SK-N-SH treated with all-trans-retinoic acid at 6 μM for 48 hours (cell line): Measurements from ENCODE around the gene C1QTNF9B.

Experiments used
- ARNTL ChIP-seq: fragments of 450-650 bp; formaldehyde crosslinking; IDR thresholded peaks from 2 replicates; pipeline ENCODE4 v1.5.0; 2020; ENCODE audit warnings: low read depth, mild to moderate bottlenecking, moderate library complexity, borderline replicate concordance
- CREB5 ChIP-seq: fragments of 250-450 bp; sonication (Bioruptor Pico); IDR thresholded peaks from 2 replicates; pipeline ENCODE4 v1.5.1; 2020; ENCODE audit warnings: low read depth, mild to moderate bottlenecking, moderate library complexity
- CSDC2 ChIP-seq: fragments of 250-450 bp; sonication (Bioruptor Pico); IDR thresholded peaks from 2 replicates; pipeline ENCODE4 v1.5.0; 2020; ENCODE audit warnings: mild to moderate bottlenecking, moderate library complexity
- GLIS3 ChIP-seq: fragments of 250-450 bp; sonication (Bioruptor Pico); IDR thresholded peaks from 2 replicates; pipeline ENCODE4 v1.5.0; 2020; ENCODE audit warnings: mild to moderate bottlenecking, moderate library complexity
- ISL1 ChIP-seq: fragments of 250-450 bp; sonication (Bioruptor Pico); IDR thresholded peaks from 2 replicates; pipeline ENCODE4 v2.1.2; 2022; ENCODE audit warnings: mild to moderate bottlenecking, moderate library complexity
- PATZ1 ChIP-seq: fragments of 250-450 bp; sonication (Bioruptor Pico); IDR thresholded peaks from 2 replicates; pipeline ENCODE4 v1.8.0; 2020; ENCODE audit warnings: mild to moderate bottlenecking, moderate library complexity, borderline replicate concordance
- RARB ChIP-seq: fragments of 250-450 bp; sonication (Bioruptor Pico); IDR thresholded peaks from 2 replicates; pipeline ENCODE4 v1.8.0; 2021; ENCODE audit warnings: mild to moderate bottlenecking, moderate library complexity
- SNAI2 ChIP-seq: fragments of 250-450 bp; sonication (Bioruptor Pico); IDR thresholded peaks from 2 replicates; pipeline ENCODE4 v1.5.0; 2020; ENCODE audit warnings: mild to moderate bottlenecking, moderate library complexity
- TCF4 ChIP-seq: fragments of 250-450 bp; sonication (Bioruptor Pico); IDR thresholded peaks from 2 replicates; pipeline ENCODE4 v1.8.0; 2021; ENCODE audit warnings: mild to moderate bottlenecking, moderate library complexity, borderline replicate concordance
- TOX ChIP-seq: fragments of 250-450 bp; sonication (Bioruptor Pico); IDR thresholded peaks from 2 replicates; pipeline ENCODE4 v1.8.0; 2021; ENCODE audit warnings: mild to moderate bottlenecking, moderate library complexity, borderline replicate concordance
- TSHZ2 ChIP-seq: fragments of 250-450 bp; sonication (Bioruptor Pico); IDR thresholded peaks from 2 replicates; pipeline ENCODE4 v1.5.0; 2020; ENCODE audit warnings: mild to moderate bottlenecking, moderate library complexity
- ZFP3 ChIP-seq: fragments of 250-450 bp; sonication (Bioruptor Pico); IDR thresholded peaks from 2 replicates; pipeline ENCODE4 v1.5.0; 2020; ENCODE audit warnings: mild to moderate bottlenecking, moderate library complexity

- TF ChIP-seq PATZ1 (CRISPR knock-in tag) (no peak), ARNTL (no peak), ZFP3 (CRISPR knock-in tag) (no peak), SNAI2 (no peak), CSDC2 (CRISPR knock-in tag) (no peak), TSHZ2 (CRISPR knock-in tag) (no peak), TCF4 (CRISPR knock-in tag) (no peak), RARB (CRISPR knock-in tag) (no peak), CREB5 (CRISPR knock-in tag) (no peak), TOX (CRISPR knock-in tag) (no peak), GLIS3 (no peak), ISL1 (CRISPR knock-in tag) (no peak)
These were observed 49.8 kb downstream of the C1QTNF9B start for GRCh38 chr13:23847497-23847896.
